DMS153 treated with DMSO at 0.1 percent for 48 hours (cell line): ENCODE data around the gene ATN1.

ENCODE experiments used
- DNase-seq: peaks from one replicate; lab custom pipeline; 2025; ENCODE audit not compliant: unreplicated experiment; lab: John Stamatoyannopoulos, UW

Gene ATN1

DNA sequence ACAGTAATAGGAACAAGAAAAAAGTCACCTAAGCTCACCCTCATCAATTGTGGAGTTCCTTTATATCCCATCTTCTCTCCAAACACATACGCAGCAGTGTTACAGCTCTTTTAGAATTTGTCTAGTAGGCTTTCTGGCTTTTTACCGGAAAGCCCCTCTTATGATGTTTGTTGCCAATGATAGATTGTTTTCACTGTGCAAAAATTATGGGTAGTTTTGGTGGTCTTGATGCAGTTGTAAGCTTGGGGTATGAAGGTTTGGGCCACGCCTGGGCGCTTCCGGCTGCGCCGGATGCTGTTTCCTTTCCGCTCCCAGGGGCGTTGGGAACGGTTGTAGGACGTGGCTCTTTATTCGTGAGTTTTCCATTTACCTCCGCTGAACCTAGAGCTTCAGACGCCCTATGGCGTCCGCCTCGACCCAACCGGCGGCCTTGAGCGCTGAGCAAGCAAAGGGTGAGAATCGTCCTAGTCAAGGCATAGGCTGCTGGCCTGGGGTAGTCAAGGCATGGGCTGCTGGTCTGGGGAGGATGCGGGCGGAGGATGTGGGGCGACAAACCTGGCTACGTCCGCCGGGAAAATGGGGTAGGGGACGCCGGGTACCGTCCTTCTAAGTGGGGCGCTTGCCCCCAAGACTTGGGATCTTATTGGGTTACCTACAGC, 16.1 kb downstream of the ATN1 start, which contains the start of the genes C12orf57 and RNU7-1:
Gene C12orf57, plus strand, starts transcription at position 301 of the 659 bp plus-strand sequence. Its CDS starts 100 bp downstream, at position 401.
Gene RNU7-1, plus strand, starts transcription at position 95 of the 659 bp plus-strand sequence.
- DNase-seq = peak; percentile 89

GRCh38 chr12:6944381-6945186, 16.8 kb downstream of the ATN1 start:
- peak; percentile 88 for DNase-seq

DNA sequence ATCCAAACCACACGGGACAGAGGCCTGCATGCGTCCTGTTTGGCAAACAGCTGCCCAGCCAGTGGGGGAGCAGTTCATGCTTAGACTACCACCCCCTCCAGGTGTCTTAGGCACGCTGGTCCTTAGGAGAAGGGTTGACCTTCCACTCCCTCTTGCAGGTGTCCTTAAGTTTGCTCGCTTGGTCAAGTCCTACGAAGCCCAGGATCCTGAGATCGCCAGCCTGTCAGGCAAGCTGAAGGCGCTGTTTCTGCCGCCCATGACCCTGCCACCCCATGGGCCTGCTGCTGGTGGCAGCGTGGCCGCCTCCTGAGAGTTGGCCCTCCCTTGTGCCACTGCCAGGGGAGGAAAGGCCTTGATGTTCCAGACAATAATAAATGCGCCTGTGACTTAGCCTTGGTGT, 17.9 kb downstream of the ATN1 start:
- no peak for DNase-seq

DNA sequence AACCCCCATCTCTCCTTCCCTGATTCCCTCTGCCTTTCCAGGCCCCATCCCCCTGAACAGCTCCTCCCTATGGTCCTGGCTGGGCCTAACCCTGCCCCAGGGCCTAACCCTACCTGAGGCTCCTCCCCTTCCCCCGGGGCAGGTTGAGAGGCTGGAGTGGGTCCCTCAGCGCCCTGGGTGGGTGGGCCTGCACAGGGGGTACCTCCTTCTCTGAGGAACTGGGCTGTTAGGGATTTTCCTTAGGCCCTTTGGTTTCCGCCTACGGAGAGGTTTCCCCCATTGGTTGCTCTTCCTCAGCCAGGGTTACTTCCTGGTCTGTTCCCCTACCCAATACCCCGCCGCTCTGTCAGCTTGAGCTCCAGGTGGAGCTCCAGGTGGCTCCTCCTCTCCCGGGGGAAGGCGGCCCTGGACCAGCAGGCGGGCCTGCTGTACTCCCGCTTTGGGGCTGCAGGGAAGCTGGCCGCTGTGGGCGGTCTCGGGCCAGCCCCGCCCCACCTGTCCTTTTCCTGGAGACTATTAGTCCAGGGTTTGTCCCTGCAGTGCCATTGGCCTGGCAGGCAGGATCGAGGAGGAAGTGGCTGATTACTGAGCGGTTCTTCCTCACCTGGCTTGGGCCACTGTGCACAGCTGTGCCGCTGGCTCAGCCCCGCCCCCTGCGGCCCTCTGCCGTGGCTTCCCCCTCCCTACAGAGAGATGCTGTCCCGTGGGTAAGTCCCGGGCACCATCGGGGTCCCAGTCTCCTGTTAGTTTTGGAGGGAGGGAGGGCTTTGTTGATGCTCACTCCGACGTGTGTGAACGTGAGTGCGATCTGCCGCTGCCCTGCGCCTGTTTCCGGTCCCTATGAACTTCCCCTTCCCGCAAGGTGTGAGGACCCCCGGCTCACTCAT, 18.5 kb downstream of the ATN1 start:
- peak; percentile 93 for DNase-seq

DNA sequence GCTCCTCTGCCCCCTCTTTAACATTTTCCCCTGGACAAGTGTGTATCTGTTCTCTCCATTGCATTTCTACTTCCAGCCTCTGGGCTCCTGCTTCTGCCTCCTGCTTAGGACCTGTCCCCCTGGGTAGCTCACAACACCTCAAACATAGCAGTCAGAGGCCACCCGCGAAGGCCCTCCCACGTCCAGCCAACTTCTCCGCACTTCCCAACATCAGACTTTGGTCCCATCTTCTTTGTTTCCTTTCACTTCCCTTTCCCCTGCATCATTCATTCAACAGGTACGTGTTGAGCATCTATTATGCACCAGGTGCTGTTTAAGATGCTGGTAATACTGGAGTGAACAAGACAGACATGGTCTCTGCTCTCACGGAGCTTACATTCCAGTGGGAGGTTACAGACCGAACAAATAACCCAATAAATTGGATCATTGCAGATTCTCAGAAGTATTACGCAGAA, 19.2 kb downstream of the ATN1 start:
- no peak for DNase-seq

DNA sequence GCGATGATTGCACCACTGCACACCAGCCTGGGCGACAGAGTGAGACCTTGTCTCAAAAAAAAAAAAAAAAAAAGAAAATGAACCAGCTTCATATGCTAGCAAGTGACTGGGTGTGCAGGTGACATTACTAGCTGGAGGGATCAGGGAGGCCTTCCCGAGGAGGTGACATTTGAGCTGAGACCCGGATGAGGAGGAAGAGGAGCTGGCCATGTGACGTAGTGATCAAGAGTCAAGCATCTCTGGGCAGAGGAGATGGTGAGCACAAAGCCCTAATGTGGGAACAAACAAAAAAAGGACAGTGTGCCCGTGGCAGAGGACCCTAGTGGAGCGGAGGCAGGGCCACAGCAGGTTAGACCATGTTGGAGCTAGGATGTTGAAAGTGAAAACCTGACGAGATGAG, 19.9 kb downstream of the ATN1 start:
- DNase-seq = no peak

GRCh38 chr12:6948873-6949594, 21.3 kb downstream of the ATN1 start:
- no peak for DNase-seq

- DNase-seq = no peak
Observed at GRCh38 chr12:6950401-6950801, 22.6 kb downstream of the ATN1 start.

DNA sequence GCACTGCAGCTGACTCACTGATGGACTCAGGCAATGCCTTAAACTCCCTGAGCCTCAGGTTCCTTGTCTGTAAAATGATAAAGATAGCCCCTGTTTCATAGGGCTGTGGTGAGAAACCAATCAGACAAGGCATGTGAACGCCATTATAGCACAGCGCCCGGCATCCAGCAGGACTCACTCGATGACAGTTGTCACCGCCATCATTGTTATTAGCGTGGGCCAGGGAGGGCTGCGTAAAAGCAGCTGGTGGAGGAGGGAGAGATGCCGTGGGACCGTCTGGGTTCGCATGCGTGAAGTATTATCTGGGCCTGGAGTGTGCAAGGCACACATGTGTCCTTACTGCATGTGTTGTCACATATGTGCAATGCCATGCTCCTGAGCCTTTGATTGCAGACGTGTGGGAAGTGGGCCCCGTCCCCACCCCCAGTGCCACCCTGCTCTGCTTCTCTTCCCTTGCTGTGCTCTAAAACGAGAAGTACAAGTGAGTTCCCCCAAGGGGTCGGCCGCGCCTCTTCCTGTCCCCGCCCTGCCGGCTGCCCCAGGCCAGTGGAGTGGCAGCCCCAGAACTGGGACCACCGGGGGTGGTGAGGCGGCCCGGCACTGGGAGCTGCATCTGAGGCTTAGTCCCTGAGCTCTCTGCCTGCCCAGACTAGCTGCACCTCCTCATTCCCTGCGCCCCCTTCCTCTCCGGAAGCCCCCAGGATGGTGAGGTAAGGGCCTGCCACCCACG, 23.2 kb downstream of the ATN1 start, which contains the start of gene PTPN6:
Gene PTPN6, plus strand, starts transcription at position 546 of the 730 bp plus-strand sequence. Its CDS starts 157 bp downstream, at position 703.
- no peak for DNase-seq

GRCh38 chr12:6951551-6952120, 23.9 kb downstream of the ATN1 start:
- DNase-seq = no peak

DNA sequence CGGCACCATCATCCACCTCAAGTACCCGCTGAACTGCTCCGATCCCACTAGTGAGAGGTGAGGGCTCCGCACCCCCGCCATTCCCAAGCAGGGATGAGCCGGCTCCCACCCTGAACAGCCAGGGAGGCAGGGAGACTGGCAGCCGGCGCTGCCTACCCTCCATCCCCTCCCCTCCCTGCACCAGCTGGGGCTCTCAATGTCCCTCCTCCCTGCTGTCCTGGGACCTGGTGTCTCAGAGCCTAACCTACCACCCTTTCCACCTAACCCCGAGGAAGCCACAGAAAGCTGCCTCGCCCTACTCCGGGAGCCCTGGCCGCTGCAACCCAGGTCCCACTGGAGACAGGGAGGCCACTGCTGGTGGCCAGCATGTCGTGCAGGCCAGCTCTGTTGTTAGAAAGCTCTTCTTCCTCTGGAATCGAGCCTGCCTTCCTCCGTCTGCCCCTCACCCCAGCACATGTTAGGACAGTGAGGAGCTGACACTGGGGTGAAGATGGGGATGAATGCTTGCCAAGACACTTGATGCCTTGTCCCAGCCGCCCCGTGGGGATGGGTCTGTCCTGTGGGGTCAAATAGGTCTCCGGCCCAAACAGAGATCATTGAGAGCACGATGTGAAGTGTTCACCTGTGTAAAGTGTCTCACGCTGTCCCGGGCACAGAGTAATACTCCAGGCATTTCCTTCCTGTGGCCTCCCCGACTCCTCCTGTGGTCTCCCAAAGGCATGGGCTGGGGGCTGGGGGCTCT, 24.5 kb downstream of the ATN1 start:
- no peak for DNase-seq

DNA sequence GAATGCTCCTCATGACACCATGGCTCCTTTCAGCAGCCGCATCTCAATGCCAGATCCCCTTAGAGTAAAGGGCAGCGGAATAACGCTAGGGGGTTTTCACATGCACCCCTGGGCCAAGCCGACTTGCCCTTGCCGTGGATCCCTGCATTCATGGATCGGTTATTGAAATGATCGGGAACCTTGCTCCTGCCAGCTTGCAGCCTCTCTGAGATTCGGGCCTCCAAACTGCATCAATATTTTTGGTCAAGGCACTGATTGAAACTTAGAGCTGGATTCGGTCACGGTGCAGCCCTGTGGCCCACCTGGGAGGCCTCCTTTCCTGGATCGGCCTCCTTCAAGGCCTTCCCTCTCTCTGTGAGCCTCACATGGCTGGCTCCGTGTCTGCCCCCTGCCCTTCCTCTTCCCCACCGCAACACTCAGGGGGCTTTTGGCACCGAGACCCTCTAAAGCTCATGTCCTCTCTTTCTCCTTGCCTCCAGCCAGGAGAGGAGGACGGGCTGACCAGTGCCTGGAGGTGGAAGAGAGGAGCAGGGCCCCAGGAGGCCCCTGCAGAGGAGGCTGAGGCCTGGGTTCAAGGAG, 25.2 kb downstream of the ATN1 start:
- DNase-seq = no peak

GRCh38 chr12:6953442-6954315, 25.9 kb downstream of the ATN1 start:
- no peak for DNase-seq

DNA sequence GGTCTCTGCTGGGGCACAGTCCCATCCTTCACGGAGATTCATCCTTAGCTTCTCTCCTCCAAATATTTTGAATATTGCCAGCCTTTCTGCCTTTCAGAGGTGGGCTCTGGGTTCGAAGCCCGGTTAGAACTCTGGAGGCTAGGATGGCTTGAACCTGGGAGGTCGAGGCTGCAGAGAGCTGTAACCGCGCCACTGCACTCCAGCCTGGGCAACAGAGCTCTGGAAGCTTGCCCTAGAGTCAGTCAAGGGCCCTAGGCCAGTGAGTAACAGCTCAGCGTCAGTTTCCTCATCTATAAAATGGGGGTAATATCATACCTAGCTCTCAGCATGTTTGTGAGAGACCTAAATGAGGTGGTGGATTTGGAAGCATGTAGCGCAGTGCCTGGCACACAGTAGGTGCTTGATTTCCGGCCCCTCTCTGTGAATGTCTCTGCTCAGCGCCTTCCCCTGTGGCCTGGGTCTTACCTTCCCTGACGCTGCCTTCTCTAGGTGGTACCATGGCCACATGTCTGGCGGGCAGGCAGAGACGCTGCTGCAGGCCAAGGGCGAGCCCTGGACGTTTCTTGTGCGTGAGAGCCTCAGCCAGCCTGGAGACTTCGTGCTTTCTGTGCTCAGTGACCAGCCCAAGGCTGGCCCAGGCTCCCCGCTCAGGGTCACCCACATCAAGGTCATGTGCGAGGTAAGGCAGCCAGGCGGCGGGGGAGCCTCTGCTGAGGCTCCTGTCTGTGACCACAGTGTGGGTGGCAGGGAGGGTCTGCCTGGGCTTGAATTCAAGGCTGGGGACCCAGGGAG, 26.8 kb downstream of the ATN1 start:
- DNase-seq = no peak

DNA sequence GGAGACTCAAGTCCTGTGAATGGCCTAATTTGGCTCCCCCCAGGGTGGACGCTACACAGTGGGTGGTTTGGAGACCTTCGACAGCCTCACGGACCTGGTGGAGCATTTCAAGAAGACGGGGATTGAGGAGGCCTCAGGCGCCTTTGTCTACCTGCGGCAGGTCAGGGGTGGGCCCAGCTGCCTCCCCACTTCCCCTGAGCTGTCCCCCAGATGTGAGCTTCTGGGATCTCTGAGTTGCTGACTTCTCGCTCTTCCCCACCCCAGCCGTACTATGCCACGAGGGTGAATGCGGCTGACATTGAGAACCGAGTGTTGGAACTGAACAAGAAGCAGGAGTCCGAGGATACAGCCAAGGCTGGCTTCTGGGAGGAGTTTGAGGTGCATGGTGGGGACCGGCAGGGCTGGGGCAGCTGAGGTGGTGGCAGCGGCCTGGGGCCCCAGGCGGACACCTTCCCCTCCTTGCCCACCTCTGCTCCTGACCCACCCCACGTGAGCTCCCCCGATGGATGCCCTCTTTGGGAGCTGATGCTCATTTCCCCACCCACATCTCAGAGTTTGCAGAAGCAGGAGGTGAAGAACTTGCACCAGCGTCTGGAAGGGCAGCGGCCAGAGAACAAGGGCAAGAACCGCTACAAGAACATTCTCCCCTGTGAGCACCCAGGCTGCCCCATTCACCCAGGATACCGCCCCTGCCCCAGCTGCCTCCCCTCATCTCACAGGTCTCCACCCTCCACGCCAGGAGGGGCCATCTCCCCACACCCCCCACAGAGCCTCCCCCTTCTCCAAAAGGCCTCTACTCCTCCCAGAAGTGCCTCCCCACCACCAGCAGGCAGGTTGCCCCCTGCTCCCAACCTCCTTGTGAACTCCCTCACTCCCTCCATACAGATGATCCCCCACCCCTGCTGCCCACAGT, 27.6 kb downstream of the ATN1 start:
- DNase-seq = no peak
